ENCODE measurements around the gene CYP27B1. TPM values are rescaled to one million over a fixed set of nuclear protein-coding genes. Genes with fewer than 3 reads are reported as not detected.

CYP27B1 gene
- polyA plus RNA-seq, 1 experiment = 0.91 TPM

GRCh38 chr12:57771873-57772428 lies 5.1 kb upstream of the CYP27B1 start, which contains the start of gene METTL1:
Gene METTL1, minus strand, starts transcription at chr12:57772105. Its CDS starts 22 bp downstream, at chr12:57772083.
- no peak for TF ChIP-seq CTCF (IDR thresholded peaks at IDR 0.05; ENCODE audit: insufficient read depth, low read depth, low read length)
- no peaks in the 10 kb centered on the region for H3K27me3 ChIP-seq (ENCODE audit: control insufficient read depth, insufficient read depth, low read length)
- peak within 1 kb of the TSS; percentile 91 for H3K4me3 ChIP-seq (ENCODE audit: low read depth, low read length)
- DNase-seq (ENCODE audit: low read depth) = peak; percentile 82
- POLR2A ChIA-PET = interaction anchor here (0.6 to 0.7 kb wide), 3 partner anchors 20 to 125 kb away, joined by 3 read pairs; partner anchors contain the start of gene CDK4
- peaks cover 2% of the 10 kb centered on the region; the same call in 1 of the 2 replicates for H3K36me3 ChIP-seq (ENCODE audit: control insufficient read depth, insufficient read depth, low read length)
- CTCF ChIA-PET = interaction anchor here (0.6 to 1.2 kb wide), 6 partner anchors 10 to 189 kb away, joined by 3 to 4 read pairs (median 4); partner anchors contain the start of gene TSFM

GRCh38 chr12:57771236-57771872 lies 4.5 kb upstream of the CYP27B1 start:
- ChIA-PET CTCF (interaction anchor here (1.1 to 1.2 kb wide), 2 partner anchors 12 to 23 kb away, joined by 3 to 4 read pairs; partner anchors contain the start of gene TSFM), POLR2A (no interaction called here)

GRCh38 chr12:57770734-57771133 lies 3.9 kb upstream of the CYP27B1 start:
- Histone ChIP-seq H3K36me3 (ENCODE audit: control insufficient read depth, insufficient read depth, low read length) (peaks cover 2% of the 10 kb centered on the region; the same call in 1 of the 2 replicates), H3K4me3 (ENCODE audit: low read depth, low read length) (no peak overlapping the region), H3K27me3 (ENCODE audit: control insufficient read depth, insufficient read depth, low read length) (peaks cover under 1% of the 10 kb centered on the region; the same call in 1 of the 2 replicates)
- ChIA-PET POLR2A (no interaction called here), CTCF (no interaction called here)
- no peak for TF ChIP-seq CTCF (IDR thresholded peaks at IDR 0.05; ENCODE audit: insufficient read depth, low read depth, low read length)
- DNase-seq (ENCODE audit: low read depth) = no peak

More at GRCh38 chr12:57771236-57771872, 4.5 kb upstream of the CYP27B1 start:
- no peak for TF ChIP-seq CTCF (IDR thresholded peaks at IDR 0.05; ENCODE audit: insufficient read depth, low read depth, low read length)
- Histone ChIP-seq H3K27me3 (ENCODE audit: control insufficient read depth, insufficient read depth, low read length) (no peaks in the 10 kb centered on the region), H3K36me3 (ENCODE audit: control insufficient read depth, insufficient read depth, low read length) (peaks cover 2% of the 10 kb centered on the region; the same call in 1 of the 2 replicates), H3K4me3 (ENCODE audit: low read depth, low read length) (peak overlapping the region; percentile 91)
- no peak for DNase-seq (ENCODE audit: low read depth)

- POLR2A ChIA-PET = no interaction called here
- Histone ChIP-seq H3K36me3 (ENCODE audit: control insufficient read depth, insufficient read depth, low read length) (peaks cover 2% of the 10 kb centered on the region; the same call in 1 of the 2 replicates), H3K4me3 (ENCODE audit: low read depth, low read length) (no peak overlapping the region), H3K27me3 (ENCODE audit: control insufficient read depth, insufficient read depth, low read length) (peaks cover 4% of the 10 kb centered on the region; the same call in 1 of the 2 replicates)
- CTCF ChIA-PET = interaction anchor here (1.4 kb wide), 1 partner anchor 10 kb away, joined by 4 read pairs; no protein-coding TSS in a partner anchor
- no peak for DNase-seq (ENCODE audit: low read depth)
- no peak for TF ChIP-seq CTCF (IDR thresholded peaks at IDR 0.05; ENCODE audit: insufficient read depth, low read depth, low read length)
These were observed 2.7 kb upstream of the CYP27B1 start for GRCh38 chr12:57769594-57769993.

GRCh38 chr12:57767876-57768275 lies 998 bp upstream of the CYP27B1 start:
- no peak for TF ChIP-seq CTCF (IDR thresholded peaks at IDR 0.05; ENCODE audit: insufficient read depth, low read depth, low read length)
- peaks cover 8% of the 10 kb centered on the region; the same call in 1 of the 2 replicates for H3K27me3 ChIP-seq (ENCODE audit: control insufficient read depth, insufficient read depth, low read length)
- H3K4me3 ChIP-seq (ENCODE audit: low read depth, low read length) = no peak overlapping the region
- H3K36me3 ChIP-seq (ENCODE audit: control insufficient read depth, insufficient read depth, low read length) = peaks cover 2% of the 10 kb centered on the region; the same call in 1 of the 2 replicates
- ChIA-PET POLR2A (no interaction called here), CTCF (interaction anchor here (1.1 to 2.0 kb wide), 4 partner anchors 11 to 42 kb away, joined by 3 to 12 read pairs (median 4); no protein-coding TSS in a partner anchor)
- no peak for DNase-seq (ENCODE audit: low read depth)
